B cell (primary cell): ENCODE measurements around the gene MDFI. TPM values are rescaled to one million over a fixed set of nuclear protein-coding genes. Genes with fewer than 3 reads are reported as not detected.

ENCODE experiments used
- ATAC-seq: fragments of 200-7000 bp; cut with Tn5 transposase; one replicate; pipeline ENCODE4 v1.10.0; 2021; ENCODE audit warnings: low read depth, mild to moderate bottlenecking, moderate number of reproducible peaks, moderate library complexity
- CTCF ChIA-PET: fragments of 350-600 bp; sonication (Branson Sonifier 250); formaldehyde crosslinking; loops from one replicate; lab custom pipeline; 2021; ENCODE audit warnings: antibody characterized with exemption, inconsistent platforms; lab: Charles Lee
- POLR2A ChIA-PET: fragments of 350-600 bp; sonication (Branson Sonifier 250); formaldehyde crosslinking; loops from one replicate; lab custom pipeline; 2021; ENCODE audit warnings: antibody characterized with exemption; lab: Charles Lee
- DNase-seq: peaks from one replicate; pipeline ENCODE4 v3.0.0; 2013
- H2AFZ ChIP-seq: 2 replicates; pipeline ENCODE4 v1.6.1; 2012; ENCODE audit warnings: mild to moderate bottlenecking, low read depth, low read length; ENCODE audit not compliant: insufficient read depth, poor library complexity, severe bottlenecking
- H3K27ac ChIP-seq, 2 donors: 1 replicate in 1 of 2; 2 replicates in 1 of 2; pipeline ENCODE4 v1.5.1; 2012 to 2013; ENCODE audit warnings: low read length in 2 of 2, mild to moderate bottlenecking in 2 of 2, moderate library complexity in 1 of 2
- H3K27me3 ChIP-seq, 4 experiments: fragments of 200-600 bp in 1 of 4; sonication (generic) in 1 of 4; replicated peaks in 1 of 4; 1 replicate in 2 of 4; 2 replicates in 2 of 4; pipeline versions ENCODE4 v1.6.1 to v1.7.0; 2013 to 2016; ENCODE audit warnings: low read length in 3 of 4, mild to moderate bottlenecking in 2 of 4, mixed read lengths in 1 of 4, moderate library complexity in 1 of 4; ENCODE audit not compliant: insufficient read depth in 4 of 4, control insufficient read depth in 3 of 4; ENCODE audit errors: control extremely low read depth in 1 of 4
- H3K36me3 ChIP-seq, 2 experiments: replicated peaks in 1 of 2; 1 replicate in 1 of 2; 2 replicates in 1 of 2; pipeline versions ENCODE4 v1.6.1 to v1.7.1; 2013; ENCODE audit warnings: low read length in 1 of 2; ENCODE audit not compliant: insufficient read depth in 2 of 2, control insufficient read depth in 1 of 2; ENCODE audit errors: control extremely low read depth in 1 of 2, extremely low read depth in 1 of 2
- H3K4me1 ChIP-seq, 2 donors: fragments of 200-600 bp in 1 of 2; sonication (generic) in 1 of 2; 1 replicate in 1 of 2; 2 replicates in 1 of 2; pipeline versions ENCODE4 v1.5.1 to v1.6.1; 2013 to 2017; ENCODE audit warnings: low read length in 2 of 2; ENCODE audit not compliant: control insufficient read depth in 2 of 2, insufficient read depth in 2 of 2
- H3K4me2 ChIP-seq: replicated peaks from 2 replicates; pipeline ENCODE3; 2012; ENCODE audit warnings: mild to moderate bottlenecking, low read depth, low read length; ENCODE audit not compliant: poor library complexity, severe bottlenecking
- H3K4me3 ChIP-seq, 5 experiments: fragments of 200-600 bp in 1 of 5; sonication (generic) in 1 of 5; 1 replicate in 3 of 5; 2 replicates in 2 of 5; pipeline versions ENCODE4 v1.5.1 to v1.7.0; 2011 to 2016; ENCODE audit warnings: low read length in 4 of 5, mild to moderate bottlenecking in 4 of 5, low read depth in 2 of 5, control low read depth in 1 of 5, moderate library complexity in 1 of 5; ENCODE audit not compliant: insufficient read depth in 1 of 5; ENCODE audit errors: control extremely low read depth in 1 of 5, extremely low read depth in 1 of 5
- H3K79me2 ChIP-seq: fragments of 200-600 bp; sonication (generic); one replicate; pipeline ENCODE4 v1.6.0; 2016; ENCODE audit warnings: low read length; ENCODE audit not compliant: control insufficient read depth, insufficient read depth
- H3K9ac ChIP-seq: fragments of 200-600 bp; sonication (generic); 2 replicates; pipeline ENCODE4 v1.6.1; 2017; ENCODE audit warnings: mild to moderate bottlenecking, low read length, moderate library complexity
- H3K9me3 ChIP-seq, 3 donors: one replicate each; pipeline versions ENCODE4 v1.6.1 to v1.7.1; 2013; ENCODE audit warnings: low read length in 2 of 3; ENCODE audit not compliant: control insufficient read depth in 2 of 3, insufficient read depth in 1 of 3; ENCODE audit errors: control extremely low read depth in 1 of 3
- H4K20me1 ChIP-seq: 2 replicates; pipeline ENCODE4 v1.6.0; 2012; ENCODE audit warnings: mild to moderate bottlenecking, low read length; ENCODE audit not compliant: insufficient read depth, control insufficient read depth, poor library complexity, severe bottlenecking
- H3K27ac Mint-ChIP-seq: one replicate; pipeline ENCODE4 v1.8.0; 2021; ENCODE audit warnings: mixed read lengths
- H3K27me3 Mint-ChIP-seq: one replicate; pipeline ENCODE4 v1.8.0; 2021; ENCODE audit warnings: mixed read lengths
- H3K4me1 Mint-ChIP-seq: one replicate; pipeline ENCODE4 v1.8.0; 2021; ENCODE audit warnings: mixed read lengths
- H3K4me3 Mint-ChIP-seq: one replicate; pipeline ENCODE4 v1.8.0; 2021; ENCODE audit warnings: mixed read lengths
- H3K9me3 Mint-ChIP-seq: one replicate; pipeline ENCODE4 v1.8.0; 2022; ENCODE audit warnings: mixed read lengths; ENCODE audit not compliant: insufficient read depth
- CTCF ChIP-seq: fragments of 200-600 bp; IDR thresholded peaks from one replicate; pipeline ENCODE4 v1.8.0; 2022; ENCODE audit warnings: antibody characterized with exemption, mild to moderate bottlenecking
- EZH2 ChIP-seq: IDR thresholded peaks from 2 replicates; pipeline ENCODE4 v1.6.1; 2012; ENCODE audit warnings: borderline replicate concordance, low read depth, mild to moderate bottlenecking, moderate library complexity, low read length; ENCODE audit not compliant: insufficient read depth, poor library complexity, severe bottlenecking
- WGBS: methylation state at CpG from one replicate; pipeline ENCODE4 v1.1.5; 2013; ENCODE audit warnings: missing lambda C conversion rate; ENCODE audit not compliant: insufficient coverage; 5-methylcytosine and 5-hydroxymethylcytosine counted together
- intact Hi-C: fragments of 100-400 bp; cut with micrococcal nuclease; formaldehyde crosslinking; loops from one replicate; pipeline ENCODE4 v1.10.0; 2022
- polyA minus RNA-seq: library from RNA; depleted of rRNA, polyadenylated mRNA; stranded (reverse); fragments of >200 nt; gene quantifications from 2 replicates; pipeline ENCODE4 v1.2.3, GENCODE V29; 2012
- polyA plus RNA-seq: library from polyadenylated mRNA; depleted of rRNA; stranded (reverse); fragments of >200 nt; gene quantifications from 2 replicates; pipeline ENCODE4 v1.2.3, GENCODE V29; 2012
- total RNA-seq, 2 donors: library from RNA; stranded (reverse); fragments of 120-200 nt in 1 of 2; gene quantifications; 1 replicate in 1 of 2; 2 replicates in 1 of 2; pipeline versions ENCODE4 v1.2.3 to v1.2.4, GENCODE V29; 2013 to 2022

Gene MDFI
- total RNA-seq (not detected in 2 replicates), polyA plus RNA-seq (not detected in 2 replicates), polyA minus RNA-seq (not detected in 2 replicates)
- 0.96 TPM for total RNA-seq (2013)

DNA sequence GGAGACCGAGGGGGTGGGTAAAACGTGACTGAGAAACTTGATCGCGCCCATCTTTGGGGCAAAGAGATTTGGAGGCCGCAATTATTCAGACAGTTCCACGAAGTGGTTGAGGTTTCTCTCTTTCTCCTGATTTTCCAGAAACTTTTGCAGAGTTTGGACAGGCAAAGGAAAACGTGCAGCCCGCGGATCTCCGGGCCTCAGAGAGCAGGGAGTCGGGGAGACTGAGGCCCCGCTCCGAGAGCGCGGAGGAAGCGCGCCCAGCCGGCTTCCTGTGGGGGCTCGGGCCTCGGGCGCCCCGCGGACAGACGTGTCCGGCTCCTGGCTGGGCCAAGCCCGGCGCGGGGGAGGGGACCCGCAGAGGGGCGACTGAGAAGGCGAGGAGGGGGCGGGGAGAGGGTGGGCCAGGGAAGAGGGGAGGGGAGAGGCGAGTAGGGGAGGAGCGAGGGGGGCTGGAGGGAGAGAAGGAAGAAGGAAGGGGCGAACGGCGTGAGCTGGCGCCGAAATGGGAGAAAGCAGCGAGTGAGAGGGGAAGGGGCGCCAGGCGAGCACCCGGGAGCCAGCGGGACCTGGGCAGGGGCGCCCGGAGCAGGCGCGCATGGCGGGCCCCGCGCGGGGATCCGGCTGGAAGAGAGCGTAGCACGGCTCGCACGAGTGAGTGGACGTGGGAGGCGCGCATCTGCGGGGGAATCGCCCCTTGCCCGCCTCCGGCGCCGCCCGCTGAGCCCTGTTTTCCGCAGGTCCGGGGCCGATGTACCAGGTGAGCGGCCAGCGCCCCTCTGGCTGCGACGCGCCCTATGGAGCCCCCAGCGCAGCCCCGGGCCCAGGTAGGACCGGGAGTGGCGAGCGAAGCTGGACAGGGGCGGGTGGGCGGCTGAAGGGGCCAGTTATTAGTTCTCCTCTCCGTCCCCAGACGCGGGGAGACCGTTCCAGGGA is at the start of gene MDFI:
MDFI (plus strand) TSS at position 467 of the 933 bp plus-strand sequence; CDS start at position 749, 282 bp downstream.
- no peaks in the 10 kb centered on the region for H3K79me2 ChIP-seq
- H3K4me1 ChIP-seq, result peaks cover 17 to 21% of the 10 kb centered on the region in 2 donors
- TF ChIP-seq CTCF (no peak), EZH2 (no peak)
- intact Hi-C loops, result no loop called here
- peak within 1 kb of the TSS; percentile 58 for H2AFZ ChIP-seq
- ChIA-PET CTCF (no interaction called here), POLR2A (no interaction called here)
- H3K9ac ChIP-seq, result peak within 1 kb of the TSS; percentile 48
- peaks cover 0 to 61% (median 19%) of the 10 kb centered on the region in 4 experiments for H3K27me3 ChIP-seq
- WGBS, result 1% methylated on average over 77 of the region's 86 CpGs
- no peaks in the 10 kb centered on the region for H4K20me1 ChIP-seq
- peak within 1 kb of the TSS; percentile 81 for H3K4me3 Mint-ChIP-seq
- H3K4me3 ChIP-seq, result peak within 1 kb of the TSS in 3 of 5 experiments; percentile 38 to 61 (median 47)
- no peak for ATAC-seq
- no peaks in the 10 kb centered on the region for H3K9me3 Mint-ChIP-seq
- H3K36me3 ChIP-seq, result no peaks in the 10 kb centered on the region
- no peak within 1 kb of the TSS for H3K27ac Mint-ChIP-seq
- H3K27me3 Mint-ChIP-seq, result peaks cover 67% of the 10 kb centered on the region
- DNase-seq, result peak; percentile 30
- H3K4me2 ChIP-seq, result peak within 1 kb of the TSS; percentile 86
- H3K4me1 Mint-ChIP-seq, result peaks cover 15% of the 10 kb centered on the region
- no peak within 1 kb of the TSS for H3K27ac ChIP-seq
- peaks cover 0 to 14% (median 0%) of the 10 kb centered on the region in 3 donors for H3K9me3 ChIP-seq

GRCh38 chr6:41589223-41589622 is 49.0 kb upstream of the MDFI start:
- Histone ChIP-seq H4K20me1 (peaks cover 4% of the 10 kb centered on the region), H3K9ac (no peak overlapping the region), H3K27ac (no peak overlapping the region), H3K4me1 (peaks cover 0 to 3% of the 10 kb centered on the region in 2 donors), H3K4me2 (no peak overlapping the region), H2AFZ (no peak overlapping the region), H3K4me3 (no peak overlapping the region), H3K79me2 (no peaks in the 10 kb centered on the region), H3K36me3 (peaks cover 0 to 26% of the 10 kb centered on the region in 2 experiments), H3K9me3 (no peaks in the 10 kb centered on the region), H3K27me3 (no peaks in the 10 kb centered on the region)
- Mint-ChIP-seq H3K4me1 (peaks cover 2% of the 10 kb centered on the region), H3K27me3 (no peaks in the 10 kb centered on the region), H3K27ac (no peak overlapping the region), H3K4me3 (no peak overlapping the region), H3K9me3 (no peaks in the 10 kb centered on the region)
- CTCF ChIA-PET, result interaction anchor here (0.9 to 11.9 kb wide), 6 partner anchors 10 to 221 kb away, joined by 3 to 181 read pairs (median 4); no protein-coding TSS in a partner anchor
- WGBS, result 100% methylated on average over 2 of the region's 4 CpGs
- intact Hi-C loops, result no loop called here
- POLR2A ChIA-PET, result no interaction called here
- TF ChIP-seq CTCF (no peak), EZH2 (no peak)
- DNase-seq, result no peak
- no peak for ATAC-seq
